Measurements from ENCODE around the gene ARHGAP28.

Gene ARHGAP28

DNA sequence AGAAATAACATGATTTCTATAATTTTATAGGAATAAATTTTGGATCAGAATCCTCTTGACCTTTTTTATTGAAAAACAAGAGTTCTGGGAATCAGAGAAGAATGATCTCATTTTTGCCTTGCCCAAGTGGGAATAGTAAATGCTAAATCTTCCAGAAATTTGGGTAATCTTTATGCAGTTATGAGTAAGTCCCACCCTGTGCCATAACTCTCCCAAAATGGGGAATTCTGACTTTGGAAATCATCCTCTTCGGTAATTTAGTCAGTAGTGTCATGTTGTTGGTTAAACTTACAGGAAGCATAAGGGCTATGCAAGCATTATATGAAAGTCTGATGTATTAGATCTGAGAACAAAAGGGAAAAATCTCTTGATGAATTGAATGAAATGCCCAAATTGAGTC lies 20.6 kb upstream of the ARHGAP28 start:
- TF ChIP-seq, protein P1, sequence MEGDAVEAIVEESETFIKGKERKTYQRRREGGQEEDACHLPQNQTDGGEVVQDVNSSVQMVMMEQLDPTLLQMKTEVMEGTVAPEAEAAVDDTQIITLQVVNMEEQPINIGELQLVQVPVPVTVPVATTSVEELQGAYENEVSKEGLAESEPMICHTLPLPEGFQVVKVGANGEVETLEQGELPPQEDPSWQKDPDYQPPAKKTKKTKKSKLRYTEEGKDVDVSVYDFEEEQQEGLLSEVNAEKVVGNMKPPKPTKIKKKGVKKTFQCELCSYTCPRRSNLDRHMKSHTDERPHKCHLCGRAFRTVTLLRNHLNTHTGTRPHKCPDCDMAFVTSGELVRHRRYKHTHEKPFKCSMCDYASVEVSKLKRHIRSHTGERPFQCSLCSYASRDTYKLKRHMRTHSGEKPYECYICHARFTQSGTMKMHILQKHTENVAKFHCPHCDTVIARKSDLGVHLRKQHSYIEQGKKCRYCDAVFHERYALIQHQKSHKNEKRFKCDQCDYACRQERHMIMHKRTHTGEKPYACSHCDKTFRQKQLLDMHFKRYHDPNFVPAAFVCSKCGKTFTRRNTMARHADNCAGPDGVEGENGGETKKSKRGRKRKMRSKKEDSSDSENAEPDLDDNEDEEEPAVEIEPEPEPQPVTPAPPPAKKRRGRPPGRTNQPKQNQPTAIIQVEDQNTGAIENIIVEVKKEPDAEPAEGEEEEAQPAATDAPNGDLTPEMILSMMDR (IDR thresholded peaks at IDR 0.05; ENCODE audit: low read depth, low read length): no peak
- no peak for DNase-seq

DNA sequence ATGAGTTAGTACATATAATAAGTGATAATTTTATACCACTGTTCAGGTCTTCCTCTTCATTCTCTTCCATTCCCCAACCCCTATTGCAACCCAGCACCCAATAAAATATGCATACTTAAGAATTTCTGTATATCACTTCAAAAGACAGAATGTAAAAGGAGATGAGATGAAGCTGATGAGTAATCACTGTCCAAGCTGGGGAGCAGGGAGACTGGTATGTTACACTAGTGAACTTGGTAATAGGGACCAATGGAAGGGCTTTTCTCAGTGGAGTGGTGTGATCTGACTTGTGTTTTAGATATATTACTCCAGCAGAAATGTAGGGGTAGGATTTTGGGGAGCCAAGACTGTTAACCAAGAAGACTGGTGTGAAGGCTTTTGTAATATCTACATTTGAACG lies 18.0 kb upstream of the ARHGAP28 start:
- TF ChIP-seq, protein P1 (IDR thresholded peaks at IDR 0.05; ENCODE audit: low read depth, low read length): no peak
- DNase-seq: no peak
- Histone ChIP-seq H3K9me3 (ENCODE audit: severe bottlenecking) (no peaks in the 10 kb centered on the region), H3K27ac (no peak overlapping the region), H3K27me3 (ENCODE audit: insufficient read depth, low read depth, severe bottlenecking) (no peaks in the 10 kb centered on the region), H3K36me3 (no peaks in the 10 kb centered on the region), H3K4me3 (ENCODE audit: low read depth, low read length) (no peak overlapping the region)

More for the DNA sequence above, 20.6 kb upstream of the ARHGAP28 start:
- Histone ChIP-seq H3K9me3 (ENCODE audit: severe bottlenecking) (peaks cover 4% of the 10 kb centered on the region), H3K36me3 (no peaks in the 10 kb centered on the region), H3K4me3 (ENCODE audit: low read depth, low read length) (no peak overlapping the region), H3K27ac (no peak overlapping the region), H3K27me3 (ENCODE audit: insufficient read depth, low read depth, severe bottlenecking) (no peaks in the 10 kb centered on the region)

DNA sequence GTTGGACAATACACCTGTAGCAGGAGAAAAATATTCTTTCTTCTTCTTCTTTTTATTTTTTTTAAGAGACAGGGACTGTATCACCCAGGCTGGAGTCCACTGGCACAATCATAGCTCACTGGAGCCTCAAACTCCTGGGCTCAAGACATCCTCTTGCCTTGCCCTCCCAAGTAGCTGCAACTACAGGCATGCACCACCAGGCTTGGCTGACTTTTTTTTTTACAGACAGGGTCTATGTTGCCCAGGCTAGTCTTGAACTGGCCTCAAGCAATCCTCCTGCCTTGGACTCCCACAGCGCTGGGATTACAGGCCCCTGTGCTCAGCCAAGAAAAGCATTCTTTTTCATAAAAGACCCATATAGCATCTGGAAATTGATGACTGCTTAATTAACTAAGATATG lies 17.1 kb upstream of the ARHGAP28 start:
- H3K36me3 ChIP-seq: no peaks in the 10 kb centered on the region
- TF ChIP-seq, protein P1 (IDR thresholded peaks at IDR 0.05; ENCODE audit: low read depth, low read length): no peak
- H3K9me3 ChIP-seq (ENCODE audit: severe bottlenecking): no peaks in the 10 kb centered on the region
- no peak overlapping the region for H3K4me3 ChIP-seq (ENCODE audit: low read depth, low read length)
- H3K27me3 ChIP-seq (ENCODE audit: insufficient read depth, low read depth, severe bottlenecking): no peaks in the 10 kb centered on the region
- no peak for DNase-seq
- no peak overlapping the region for H3K27ac ChIP-seq

DNA sequence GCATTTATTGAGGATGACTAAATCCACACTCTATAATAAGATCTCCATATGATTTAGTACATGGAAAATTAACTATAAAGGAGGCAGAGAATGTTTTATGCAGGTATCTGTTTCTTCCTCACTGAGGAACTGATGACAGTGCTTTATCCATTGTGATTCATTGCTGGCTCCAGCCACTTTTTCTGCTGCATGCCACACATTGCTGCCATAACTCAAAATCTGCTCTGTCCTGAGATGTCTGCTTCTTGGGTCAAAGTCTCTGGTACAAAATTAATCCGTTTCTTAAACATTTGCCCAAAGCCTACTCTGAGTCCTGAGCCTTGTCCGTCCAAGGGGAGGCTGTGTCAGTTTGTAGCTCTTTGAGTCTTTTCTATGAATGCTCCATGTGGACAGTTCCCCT lies 15.5 kb upstream of the ARHGAP28 start:
- DNase-seq: no peak

DNA sequence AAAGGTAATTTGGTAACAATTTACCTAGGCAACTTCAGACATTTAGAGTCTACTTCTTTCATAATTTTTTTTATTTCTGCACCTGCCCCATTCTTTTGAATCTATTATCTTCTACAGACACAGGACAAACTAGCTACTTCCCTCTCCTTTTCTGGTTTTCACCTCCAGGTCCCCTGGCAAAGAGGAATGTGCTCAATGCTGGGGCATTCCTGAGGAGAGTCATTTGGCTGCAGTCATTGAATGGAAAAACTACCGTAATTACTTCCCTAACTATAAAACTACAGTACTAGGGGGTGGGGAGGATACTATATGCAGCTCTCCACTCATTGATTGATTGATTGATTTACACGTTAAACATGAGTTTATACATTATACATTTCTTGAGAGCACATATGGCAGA lies 11.2 kb upstream of the ARHGAP28 start:
- TF ChIP-seq, protein P1 (IDR thresholded peaks at IDR 0.05; ENCODE audit: low read depth, low read length): no peak
- Histone ChIP-seq H3K36me3 (no peaks in the 10 kb centered on the region), H3K27ac (no peak overlapping the region), H3K9me3 (ENCODE audit: severe bottlenecking) (no peaks in the 10 kb centered on the region), H3K4me3 (ENCODE audit: low read depth, low read length) (no peak overlapping the region), H3K27me3 (ENCODE audit: insufficient read depth, low read depth, severe bottlenecking) (no peaks in the 10 kb centered on the region)
- DNase-seq: no peak

More for the DNA sequence above, 15.5 kb upstream of the ARHGAP28 start:
- TF ChIP-seq, protein P1 (IDR thresholded peaks at IDR 0.05; ENCODE audit: low read depth, low read length): no peak
- H3K4me3 ChIP-seq (ENCODE audit: low read depth, low read length): no peak overlapping the region
- H3K36me3 ChIP-seq: no peaks in the 10 kb centered on the region
- no peak overlapping the region for H3K27ac ChIP-seq
- H3K9me3 ChIP-seq (ENCODE audit: severe bottlenecking): no peaks in the 10 kb centered on the region
- H3K27me3 ChIP-seq (ENCODE audit: insufficient read depth, low read depth, severe bottlenecking): no peaks in the 10 kb centered on the region

DNA sequence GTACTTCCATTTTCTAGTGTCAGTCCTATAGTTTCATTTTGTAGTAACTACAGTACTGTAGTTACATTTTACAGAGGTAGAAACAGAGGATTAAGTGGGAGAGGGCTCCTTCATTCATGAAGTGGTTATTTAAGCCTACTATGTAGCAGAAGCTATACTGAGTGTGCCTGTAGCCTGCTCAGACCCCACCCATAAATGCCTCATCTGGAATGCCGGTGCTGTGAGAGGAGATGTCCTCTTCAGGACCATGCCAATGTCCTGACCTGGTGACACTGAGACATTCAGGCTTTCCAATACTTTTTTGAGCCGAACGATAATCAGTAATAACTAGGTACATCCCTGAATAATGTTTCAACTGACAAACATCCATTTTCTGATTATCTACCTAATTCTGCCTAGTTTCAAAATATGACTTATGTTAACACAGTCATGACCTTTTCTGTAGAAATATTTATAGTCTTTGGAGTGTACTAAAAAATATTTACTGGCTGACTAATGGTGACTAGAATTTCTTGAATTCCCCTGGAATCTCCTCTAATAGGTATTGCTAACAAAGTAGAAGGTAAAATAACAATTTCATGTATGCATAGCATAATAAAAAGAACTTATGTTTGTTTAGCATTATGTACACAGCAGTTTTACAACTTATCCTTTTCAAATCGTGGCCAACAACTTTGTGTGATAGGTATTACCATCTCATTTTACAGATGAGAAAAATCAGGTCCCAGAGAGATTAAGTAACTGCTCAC lies 10.2 kb upstream of the ARHGAP28 start:
- DNase-seq: no peak
- TF ChIP-seq, protein P1 (IDR thresholded peaks at IDR 0.05; ENCODE audit: low read depth, low read length): no peak
- Histone ChIP-seq H3K4me3 (ENCODE audit: low read depth, low read length) (no peak overlapping the region), H3K36me3 (no peaks in the 10 kb centered on the region), H3K27ac (no peak overlapping the region), H3K9me3 (ENCODE audit: severe bottlenecking) (no peaks in the 10 kb centered on the region), H3K27me3 (ENCODE audit: insufficient read depth, low read depth, severe bottlenecking) (no peaks in the 10 kb centered on the region)

Measured in WERI-Rb-1 (cell line).